MG63 (cell line): ENCODE measurements around the gene DCST1. TPM values are rescaled to one million over a fixed set of nuclear protein-coding genes. Genes with fewer than 3 reads are reported as not detected.
"Not testable (repeated sequence)": the region's sequence is repeated elsewhere in the genome, so short reads cannot be mapped to it uniquely, and the experiment has no call there.

Experiments used
- DNase-seq: peaks from one replicate; pipeline ENCODE4 v3.0.0-alpha.2; 2020
- H3K27me3 ChIP-seq: fragments of 250-450 bp; sonication (Bioruptor Pico); 2 replicates; pipeline ENCODE4 v1.5.1; 2020; ENCODE audit warnings: mild to moderate bottlenecking, moderate library complexity
- H3K36me3 ChIP-seq: fragments of 250-450 bp; sonication (Bioruptor Pico); 2 replicates; pipeline ENCODE4 v1.5.1; 2020; ENCODE audit warnings: mild to moderate bottlenecking, moderate library complexity
- H3K4me3 ChIP-seq: fragments of 250-450 bp; sonication (Bioruptor Pico); 2 replicates; pipeline ENCODE4 v1.5.1; 2020; ENCODE audit warnings: mild to moderate bottlenecking, moderate library complexity
- H3K9me3 ChIP-seq: fragments of 250-450 bp; sonication (Bioruptor Pico); 2 replicates; pipeline ENCODE4 v1.5.1; 2020; ENCODE audit warnings: mild to moderate bottlenecking, moderate library complexity
- total RNA-seq: library from RNA; depleted of rRNA; stranded (reverse); fragments of >200 nt; shearing (Covaris generic); gene quantifications from 2 replicates; pipeline ENCODE4 v1.2.3, GENCODE V29; 2014; ENCODE audit warnings: low replicate concordance; rRNA removed

The DCST1 gene
- not detected in 2 replicates for total RNA-seq

GRCh38 chr1:155033524-155033923, at the start of gene DCST1, which contains the start of gene DCST2:
DCST1 (plus strand) TSS chr1:155033824; CDS start chr1:155034037, 213 bp downstream.
DCST2 (minus strand) TSS chr1:155033781; CDS start chr1:155033701, 80 bp downstream.
- Histone ChIP-seq H3K4me3 (no peak within 1 kb of the TSS), H3K9me3 (no peaks in the 10 kb centered on the region), H3K27me3 (no peaks in the 10 kb centered on the region), H3K36me3 (no peaks in the 10 kb centered on the region)
- no peak for DNase-seq

GRCh38 chr1:154986736-154987135, 46.9 kb upstream of the DCST1 start:
- H3K36me3 ChIP-seq: peaks cover 62% of the 10 kb centered on the region
- not testable (repeated sequence) for H3K9me3 ChIP-seq, DNase-seq, H3K27me3 ChIP-seq, H3K4me3 ChIP-seq

- Histone ChIP-seq H3K9me3 (no peaks in the 10 kb centered on the region), H3K27me3 (no peaks in the 10 kb centered on the region)
- no peak for DNase-seq
Observed at GRCh38 chr1:154987326-154987725, 46.3 kb upstream of the DCST1 start.

GRCh38 chr1:154988058-154988954, 45.3 kb upstream of the DCST1 start:
- no peaks in the 10 kb centered on the region for H3K27me3 ChIP-seq
- no peaks in the 10 kb centered on the region for H3K9me3 ChIP-seq
- H3K36me3 ChIP-seq: peaks cover 55% of the 10 kb centered on the region
- DNase-seq: no peak
- H3K4me3 ChIP-seq: no peak overlapping the region

More at GRCh38 chr1:154987326-154987725, 46.3 kb upstream of the DCST1 start:
- Histone ChIP-seq H3K36me3 (peaks cover 60% of the 10 kb centered on the region), H3K4me3 (no peak overlapping the region)

- Histone ChIP-seq H3K4me3 (no peak overlapping the region), H3K36me3 (peaks cover 53% of the 10 kb centered on the region), H3K9me3 (no peaks in the 10 kb centered on the region), H3K27me3 (no peaks in the 10 kb centered on the region)
- no peak for DNase-seq
Observed at GRCh38 chr1:154989195-154989860, 44.3 kb upstream of the DCST1 start.

GRCh38 chr1:154990276-154990675, 43.3 kb upstream of the DCST1 start:
- Histone ChIP-seq H3K27me3 (no peaks in the 10 kb centered on the region), H3K4me3 (no peak overlapping the region), H3K36me3 (peaks cover 53% of the 10 kb centered on the region), H3K9me3 (no peaks in the 10 kb centered on the region)
- no peak for DNase-seq

- Histone ChIP-seq H3K4me3 (no peak overlapping the region), H3K27me3 (no peaks in the 10 kb centered on the region), H3K36me3 (peaks cover 36% of the 10 kb centered on the region), H3K9me3 (no peaks in the 10 kb centered on the region)
- no peak for DNase-seq
Observed at GRCh38 chr1:154992721-154993571, 40.7 kb upstream of the DCST1 start.

GRCh38 chr1:154993572-154994268, 39.9 kb upstream of the DCST1 start, which contains the start of gene LENEP:
LENEP (plus strand) TSS chr1:154993586; CDS start chr1:154993608, 22 bp downstream.
- Histone ChIP-seq H3K9me3 (no peaks in the 10 kb centered on the region), H3K4me3 (no peak within 1 kb of the TSS), H3K36me3 (peaks cover 28% of the 10 kb centered on the region), H3K27me3 (no peaks in the 10 kb centered on the region)
- DNase-seq: no peak

GRCh38 chr1:154994269-154994587, 39.4 kb upstream of the DCST1 start:
- no peak for DNase-seq
- Histone ChIP-seq H3K4me3 (no peak overlapping the region), H3K9me3 (no peaks in the 10 kb centered on the region), H3K27me3 (no peaks in the 10 kb centered on the region), H3K36me3 (peaks cover 23% of the 10 kb centered on the region)

- Histone ChIP-seq H3K9me3 (no peaks in the 10 kb centered on the region), H3K4me3 (no peak overlapping the region), H3K36me3 (peaks cover 19% of the 10 kb centered on the region), H3K27me3 (no peaks in the 10 kb centered on the region)
- DNase-seq: no peak
Observed at GRCh38 chr1:154994591-154994990, 39.0 kb upstream of the DCST1 start.

- not testable (repeated sequence) for H3K27me3 ChIP-seq, H3K9me3 ChIP-seq, H3K4me3 ChIP-seq
- peak; percentile 69 for DNase-seq
- peaks cover 11% of the 10 kb centered on the region for H3K36me3 ChIP-seq
Observed at GRCh38 chr1:154995301-154995983, 38.2 kb upstream of the DCST1 start.

GRCh38 chr1:154996966-154997701, 36.5 kb upstream of the DCST1 start:
- Histone ChIP-seq H3K4me3 (no peak overlapping the region), H3K9me3 (no peaks in the 10 kb centered on the region), H3K36me3 (no peaks in the 10 kb centered on the region), H3K27me3 (no peaks in the 10 kb centered on the region)
- no peak for DNase-seq

GRCh38 chr1:154998201-154998780, 35.3 kb upstream of the DCST1 start:
- Histone ChIP-seq H3K27me3 (no peaks in the 10 kb centered on the region), H3K9me3 (no peaks in the 10 kb centered on the region; the same call in 1 of the 2 replicates), H3K36me3 (peaks cover 6% of the 10 kb centered on the region), H3K4me3 (no peak overlapping the region)
- DNase-seq: no peak

- Histone ChIP-seq H3K36me3 (peaks cover 10% of the 10 kb centered on the region), H3K4me3 (no peak overlapping the region), H3K27me3 (no peaks in the 10 kb centered on the region), H3K9me3 (no peaks in the 10 kb centered on the region; the same call in 1 of the 2 replicates)
- DNase-seq: peak; percentile 67
Observed at GRCh38 chr1:154998818-154999570, 34.6 kb upstream of the DCST1 start.
